Measurements from ENCODE around the gene TNS1. TPM values are rescaled to one million over a fixed set of nuclear protein-coding genes. Genes with fewer than 3 reads are reported as not detected.

The TNS1 gene
- polyA plus RNA-seq, 1 of the 3 experiments (the other 2 are of a cell fraction) = 12.1 TPM

GRCh38 chr2:217953531-217953932 lies 49.3 kb downstream of the TNS1 start:
- H3K79me2 ChIP-seq (ENCODE audit: insufficient read depth) = peaks cover 65% of the 10 kb centered on the region
- H3K9ac ChIP-seq = no peak overlapping the region
- WGBS (ENCODE audit: low lambda C conversion rate) = 90% methylated on average over 6 of the region's 6 CpGs
- H4K20me1 ChIP-seq (ENCODE audit: insufficient read depth) = peaks cover 82% of the 10 kb centered on the region
- no peak overlapping the region; a peak in 1 of 4 replicates for H3K27ac ChIP-seq (ENCODE audit: low read depth in 2 of 2, low read length in 1 of 2)
- CTCF ChIA-PET = interaction anchor here (1.0 to 4.1 kb wide), 9 partner anchors 10 to 167 kb away, joined by 3 to 17 read pairs (median 5); no protein-coding TSS in a partner anchor
- H2AFZ ChIP-seq (ENCODE audit: low read depth) = no peak overlapping the region
- peaks cover 3 to 7% of the 10 kb centered on the region in 2 experiments for H3K36me3 ChIP-seq (replicated peaks in 1 of 2; ENCODE audit: control insufficient read depth in 1 of 2, insufficient read depth in 2 of 2, low read length in 1 of 2)
- DNase-seq = no peak
- POLR2A ChIA-PET = interaction anchor here (1.8 kb wide), 1 partner anchor 10 kb away, joined by 5 read pairs; no protein-coding TSS in a partner anchor
- H3F3A ChIP-seq (replicated peaks; ENCODE audit: insufficient read depth) = no peaks in the 10 kb centered on the region
- H3K4me3 ChIP-seq (ENCODE audit: low read depth in 2 of 2, low read length in 1 of 2) = no peak overlapping the region
- TF ChIP-seq SMC3 (IDR thresholded peaks at IDR 0.05; ENCODE audit: low read depth, low read length) = no peak
- TF ChIP-seq FOXJ3 (CRISPR knock-in tag; IDR thresholded peaks at IDR 0.05) = no peak
- no peak for TF ChIP-seq NRF1 (IDR thresholded peaks at IDR 0.05; ENCODE audit: low read depth, low read length)
- no peak for TF ChIP-seq RAD21 (IDR thresholded peaks at IDR 0.05; ENCODE audit: low read length)
- no peak for TF ChIP-seq CHD2 (IDR thresholded peaks at IDR 0.05; ENCODE audit: low read length, partially characterized antibody)
- no peak for TF ChIP-seq MEF2A (IDR thresholded peaks at IDR 0.05; ENCODE audit: borderline replicate concordance, low read depth)
- TF ChIP-seq SIN3A (IDR thresholded peaks at IDR 0.05; ENCODE audit: borderline replicate concordance, low read depth, low read length) = no peak
- TF ChIP-seq MXI1 (IDR thresholded peaks at IDR 0.05; ENCODE audit: low read depth, low read length) = no peak
- no peak for TF ChIP-seq EZH2phosphoT487 (IDR thresholded peaks at IDR 0.05; ENCODE audit: borderline replicate concordance, low read depth)
- TF ChIP-seq GABPA (IDR thresholded peaks at IDR 0.05; ENCODE audit: low read depth) = no peak
- TF ChIP-seq GATA2 (CRISPR knock-in tag; IDR thresholded peaks at IDR 0.05) = no peak
- TF ChIP-seq MAX (IDR thresholded peaks at IDR 0.05; ENCODE audit: low read depth) = no peak
- TF ChIP-seq NFIC (IDR thresholded peaks at IDR 0.05; ENCODE audit: borderline replicate concordance) = no peak
- no peaks in the 10 kb centered on the region for H3K9me2 ChIP-seq
- no peak overlapping the region for H3K4me2 ChIP-seq
- H3K4me1 ChIP-seq (ENCODE audit: control insufficient read depth in 1 of 2, insufficient read depth in 2 of 2, low read depth in 1 of 2, low read length in 1 of 2) = peaks cover 3 to 56% of the 10 kb centered on the region in 2 experiments; a peak in 3 of 4 replicates
- H3K27me3 ChIP-seq (ENCODE audit: insufficient read depth) = no peaks in the 10 kb centered on the region
- no peaks in the 10 kb centered on the region for H3K9me3 ChIP-seq

- Histone ChIP-seq H3K9me3 (no peaks in the 10 kb centered on the region), H2AFZ (ENCODE audit: low read depth) (no peak overlapping the region), H3K79me2 (ENCODE audit: insufficient read depth) (peaks cover 66% of the 10 kb centered on the region), H3K4me1 (ENCODE audit: control insufficient read depth in 1 of 2, insufficient read depth in 2 of 2, low read depth in 1 of 2, low read length in 1 of 2) (peaks cover 3 to 61% of the 10 kb centered on the region in 2 experiments; a peak in 3 of 4 replicates), H3K27me3 (ENCODE audit: insufficient read depth) (no peaks in the 10 kb centered on the region), H3K4me3 (ENCODE audit: low read depth in 2 of 2, low read length in 1 of 2) (no peak overlapping the region), H3K9me2 (no peaks in the 10 kb centered on the region), H3F3A (replicated peaks; ENCODE audit: insufficient read depth) (no peaks in the 10 kb centered on the region), H4K20me1 (ENCODE audit: insufficient read depth) (peaks cover 85% of the 10 kb centered on the region), H3K4me2 (no peak overlapping the region), H3K36me3 (replicated peaks in 1 of 2; ENCODE audit: control insufficient read depth in 1 of 2, insufficient read depth in 2 of 2, low read length in 1 of 2) (peaks cover 3 to 7% of the 10 kb centered on the region in 2 experiments), H3K9ac (no peak overlapping the region), H3K27ac (ENCODE audit: low read depth in 2 of 2, low read length in 1 of 2) (no peak overlapping the region; a peak in 1 of 4 replicates)
- POLR2A ChIA-PET = interaction anchor here (1.8 kb wide), 1 partner anchor 9 kb away, joined by 5 read pairs; no protein-coding TSS in a partner anchor
- TF ChIP-seq JUND (IDR thresholded peaks at IDR 0.05) (no peak), POLR2AphosphoS5 (IDR thresholded peaks at IDR 0.05; ENCODE audit: low read depth, low read length) (no peak), TAF1 (IDR thresholded peaks at IDR 0.05; ENCODE audit: borderline replicate concordance, low read depth, low read length) (no peak), NRF1 (IDR thresholded peaks at IDR 0.05; ENCODE audit: low read depth, low read length) (no peak), EZH2phosphoT487 (IDR thresholded peaks at IDR 0.05; ENCODE audit: borderline replicate concordance, low read depth) (no peak), NFIC (IDR thresholded peaks at IDR 0.05; ENCODE audit: borderline replicate concordance) (no peak), MAX (IDR thresholded peaks at IDR 0.05; ENCODE audit: low read depth) (no peak), CHD2 (IDR thresholded peaks at IDR 0.05; ENCODE audit: low read length, partially characterized antibody) (no peak), GATA2 (CRISPR knock-in tag; IDR thresholded peaks at IDR 0.05) (no peak), IRF3 (IDR thresholded peaks at IDR 0.05; ENCODE audit: low read depth, low read length) (no peak), EP300 (IDR thresholded peaks at IDR 0.05; ENCODE audit: borderline replicate concordance in 1 of 2, low read depth in 1 of 2, low read length in 1 of 2) (no peak), RAD21 (IDR thresholded peaks at IDR 0.05; ENCODE audit: low read length) (no peak), GABPA (IDR thresholded peaks at IDR 0.05; ENCODE audit: low read depth) (no peak), RCOR1 (IDR thresholded peaks at IDR 0.05; ENCODE audit: low read length) (no peak), USF1 (IDR thresholded peaks at IDR 0.05; ENCODE audit: borderline replicate concordance, low read depth) (no peak), FOSL2 (IDR thresholded peaks at IDR 0.05; ENCODE audit: borderline replicate concordance, low read depth) (no peak), RFX5 (IDR thresholded peaks at IDR 0.05; ENCODE audit: low read length) (no peak), FOXJ3 (CRISPR knock-in tag; IDR thresholded peaks at IDR 0.05) (no peak)
- CTCF ChIA-PET = interaction anchor here (0.6 to 4.1 kb wide), 11 partner anchors 9 to 319 kb away, joined by 3 to 17 read pairs (median 4); no protein-coding TSS in a partner anchor
- DNase-seq = no peak
- 89% methylated on average over 2 of the region's 7 CpGs for WGBS (ENCODE audit: low lambda C conversion rate)
These were observed 49.7 kb downstream of the TNS1 start for GRCh38 chr2:217953011-217953481.
